NCI-H345 (cell line): ENCODE data around the gene RALGDS.
A peak's percentile ranks its signal among the peaks of the same experiment; 100 is the strongest.

Experiments
- DNase-seq: peaks from one replicate; lab custom pipeline; 2025; lab: John Stamatoyannopoulos, UW

Gene RALGDS

GRCh38 chr9:133119103-133119845, 1.8 kb downstream of the RALGDS start:
- no peak for DNase-seq

GRCh38 chr9:133118568-133118967, 2.5 kb downstream of the RALGDS start:
- DNase-seq: no peak

GRCh38 chr9:133118179-133118520, 2.9 kb downstream of the RALGDS start:
- no peak for DNase-seq

GRCh38 chr9:133117271-133118178, 3.5 kb downstream of the RALGDS start:
- no peak for DNase-seq

GRCh38 chr9:133116346-133117231, 4.5 kb downstream of the RALGDS start:
- DNase-seq: no peak

GRCh38 chr9:133115604-133116345, 5.3 kb downstream of the RALGDS start:
- DNase-seq: no peak

- DNase-seq: no peak
These were observed 6.0 kb downstream of the RALGDS start for GRCh38 chr9:133114886-133115603.

GRCh38 chr9:133113949-133114885, 6.8 kb downstream of the RALGDS start:
- peak; percentile 36 for DNase-seq

GRCh38 chr9:133113163-133113948, 7.7 kb downstream of the RALGDS start:
- no peak for DNase-seq

GRCh38 chr9:133112663-133113026, 8.4 kb downstream of the RALGDS start:
- no peak for DNase-seq

- DNase-seq: no peak
These were observed 9.0 kb downstream of the RALGDS start for GRCh38 chr9:133111808-133112662.

GRCh38 chr9:133109931-133110650, 10.9 kb downstream of the RALGDS start:
- DNase-seq: no peak

GRCh38 chr9:133108794-133109641, 12.0 kb downstream of the RALGDS start:
- no peak for DNase-seq

- no peak for DNase-seq
These were observed 12.9 kb downstream of the RALGDS start for GRCh38 chr9:133107961-133108793.

- no peak for DNase-seq
These were observed 13.8 kb downstream of the RALGDS start for GRCh38 chr9:133107245-133107722.
